ENCODE measurements around the gene PDGFC. TPM values are rescaled to one million over a fixed set of nuclear protein-coding genes. Genes with fewer than 3 reads are reported as not detected.

The PDGFC gene
- not detected for total RNA-seq

- no peak for DNase-seq
- H3K4me3 Mint-ChIP-seq, result no peak within 1 kb of the TSS
- CTCF ChIA-PET, result no interaction called here
- ATAC-seq, result peak; percentile 36
- no peak within 1 kb of the TSS for H3K27ac Mint-ChIP-seq
- H3K27me3 Mint-ChIP-seq, result peaks cover 44% of the 10 kb centered on the region
- no peaks in the 10 kb centered on the region for H3K9me3 Mint-ChIP-seq (ENCODE audit: low read depth)
- no peaks in the 10 kb centered on the region for H3K36me3 Mint-ChIP-seq
- peaks cover 5% of the 10 kb centered on the region for H3K4me1 Mint-ChIP-seq
These were observed at the start of gene PDGFC for GRCh38 chr4:156971676-156972378. Gene PDGFC (minus strand): TSS chr4:156971799. CDS start chr4:156970903, 896 bp downstream.

- DNase-seq, result no peak
- H3K27me3 Mint-ChIP-seq, result no peaks in the 10 kb centered on the region
- CTCF ChIA-PET, result no interaction called here
- H3K9me3 Mint-ChIP-seq (ENCODE audit: low read depth), result peaks cover 3% of the 10 kb centered on the region
- no peaks in the 10 kb centered on the region for H3K36me3 Mint-ChIP-seq
- H3K4me1 Mint-ChIP-seq, result no peaks in the 10 kb centered on the region
- H3K27ac Mint-ChIP-seq, result no peak overlapping the region
- ATAC-seq, result no peak
- H3K4me3 Mint-ChIP-seq, result no peak overlapping the region
These were observed 49.3 kb upstream of the PDGFC start for GRCh38 chr4:157020882-157021281.

- peaks cover 2% of the 10 kb centered on the region for H3K9me3 Mint-ChIP-seq (ENCODE audit: low read depth)
- CTCF ChIA-PET, result no interaction called here
- no peaks in the 10 kb centered on the region for H3K36me3 Mint-ChIP-seq
- H3K27ac Mint-ChIP-seq, result no peak overlapping the region
- no peak overlapping the region for H3K4me3 Mint-ChIP-seq
- no peaks in the 10 kb centered on the region for H3K27me3 Mint-ChIP-seq
- ATAC-seq, result no peak
- no peak for DNase-seq
- no peaks in the 10 kb centered on the region for H3K4me1 Mint-ChIP-seq
These were observed 47.4 kb upstream of the PDGFC start for GRCh38 chr4:157018920-157019490.

GRCh38 chr4:157014621-157015591, 43.3 kb upstream of the PDGFC start:
- ATAC-seq, result no peak
- Mint-ChIP-seq H3K9me3 (ENCODE audit: low read depth) (no peaks in the 10 kb centered on the region), H3K36me3 (no peaks in the 10 kb centered on the region), H3K27ac (no peak overlapping the region), H3K4me1 (no peaks in the 10 kb centered on the region), H3K4me3 (no peak overlapping the region), H3K27me3 (no peaks in the 10 kb centered on the region)
- no peak for DNase-seq
- CTCF ChIA-PET, result no interaction called here

- Mint-ChIP-seq H3K4me1 (no peaks in the 10 kb centered on the region), H3K27me3 (no peaks in the 10 kb centered on the region), H3K27ac (no peak overlapping the region), H3K9me3 (ENCODE audit: low read depth) (no peaks in the 10 kb centered on the region), H3K4me3 (no peak overlapping the region), H3K36me3 (no peaks in the 10 kb centered on the region)
- CTCF ChIA-PET, result no interaction called here
- DNase-seq (no peak), ATAC-seq (no peak)
These were observed 42.1 kb upstream of the PDGFC start for GRCh38 chr4:157013656-157014055.

- H3K27me3 Mint-ChIP-seq, result no peaks in the 10 kb centered on the region
- H3K27ac Mint-ChIP-seq, result no peak overlapping the region
- CTCF ChIA-PET, result no interaction called here
- H3K36me3 Mint-ChIP-seq, result no peaks in the 10 kb centered on the region
- H3K4me3 Mint-ChIP-seq, result no peak overlapping the region
- DNase-seq (no peak), ATAC-seq (no peak)
- no peaks in the 10 kb centered on the region for H3K4me1 Mint-ChIP-seq
- no peaks in the 10 kb centered on the region for H3K9me3 Mint-ChIP-seq (ENCODE audit: low read depth)
These were observed 41.2 kb upstream of the PDGFC start for GRCh38 chr4:157012781-157013180.

GRCh38 chr4:157012296-157012695, 40.7 kb upstream of the PDGFC start:
- CTCF ChIA-PET, result no interaction called here
- Mint-ChIP-seq H3K36me3 (no peaks in the 10 kb centered on the region), H3K4me3 (no peak overlapping the region), H3K27me3 (no peaks in the 10 kb centered on the region), H3K27ac (no peak overlapping the region), H3K4me1 (no peaks in the 10 kb centered on the region), H3K9me3 (ENCODE audit: low read depth) (no peaks in the 10 kb centered on the region)
- ATAC-seq (no peak), DNase-seq (no peak)

- Mint-ChIP-seq H3K4me1 (no peaks in the 10 kb centered on the region), H3K9me3 (ENCODE audit: low read depth) (no peaks in the 10 kb centered on the region), H3K4me3 (no peak overlapping the region), H3K27ac (no peak overlapping the region), H3K36me3 (no peaks in the 10 kb centered on the region), H3K27me3 (no peaks in the 10 kb centered on the region)
- DNase-seq (no peak), ATAC-seq (no peak)
- CTCF ChIA-PET, result no interaction called here
These were observed 39.0 kb upstream of the PDGFC start for GRCh38 chr4:157010630-157011029.

- Mint-ChIP-seq H3K36me3 (no peaks in the 10 kb centered on the region), H3K4me1 (no peaks in the 10 kb centered on the region), H3K4me3 (no peak overlapping the region), H3K9me3 (ENCODE audit: low read depth) (no peaks in the 10 kb centered on the region), H3K27me3 (no peaks in the 10 kb centered on the region), H3K27ac (no peak overlapping the region)
- no peak for ATAC-seq
- no peak for DNase-seq
- CTCF ChIA-PET, result no interaction called here
These were observed 34.2 kb upstream of the PDGFC start for GRCh38 chr4:157005831-157006230.

GRCh38 chr4:157005193-157005592, 33.6 kb upstream of the PDGFC start:
- no peaks in the 10 kb centered on the region for H3K9me3 Mint-ChIP-seq (ENCODE audit: low read depth)
- H3K4me1 Mint-ChIP-seq, result no peaks in the 10 kb centered on the region
- DNase-seq (no peak), ATAC-seq (no peak)
- CTCF ChIA-PET, result no interaction called here
- H3K36me3 Mint-ChIP-seq, result no peaks in the 10 kb centered on the region
- no peak overlapping the region for H3K27ac Mint-ChIP-seq
- H3K4me3 Mint-ChIP-seq, result no peak overlapping the region
- H3K27me3 Mint-ChIP-seq, result no peaks in the 10 kb centered on the region

GRCh38 chr4:157004279-157005161, 32.9 kb upstream of the PDGFC start:
- ATAC-seq (no peak), DNase-seq (no peak)
- Mint-ChIP-seq H3K27ac (no peak overlapping the region), H3K27me3 (no peaks in the 10 kb centered on the region), H3K36me3 (no peaks in the 10 kb centered on the region), H3K4me1 (no peaks in the 10 kb centered on the region), H3K4me3 (no peak overlapping the region), H3K9me3 (ENCODE audit: low read depth) (no peaks in the 10 kb centered on the region)
- CTCF ChIA-PET, result no interaction called here

GRCh38 chr4:156999175-156999517, 27.5 kb upstream of the PDGFC start:
- no peak for ATAC-seq
- no peaks in the 10 kb centered on the region for H3K36me3 Mint-ChIP-seq

GRCh38 chr4:156998500-156999174, 27.0 kb upstream of the PDGFC start:
- H3K27me3 Mint-ChIP-seq, result no peaks in the 10 kb centered on the region
- H3K27ac Mint-ChIP-seq, result no peak overlapping the region
- no peak for DNase-seq
- no peak overlapping the region for H3K4me3 Mint-ChIP-seq
- CTCF ChIA-PET, result no interaction called here
- ATAC-seq, result no peak
- no peaks in the 10 kb centered on the region for H3K4me1 Mint-ChIP-seq
- H3K9me3 Mint-ChIP-seq (ENCODE audit: low read depth), result peaks cover 2% of the 10 kb centered on the region
- no peaks in the 10 kb centered on the region for H3K36me3 Mint-ChIP-seq

More at GRCh38 chr4:156999175-156999517, 27.5 kb upstream of the PDGFC start:
- no peaks in the 10 kb centered on the region for H3K27me3 Mint-ChIP-seq
- H3K4me3 Mint-ChIP-seq, result no peak overlapping the region
- H3K9me3 Mint-ChIP-seq (ENCODE audit: low read depth), result peaks cover 2% of the 10 kb centered on the region
- DNase-seq, result no peak
- CTCF ChIA-PET, result no interaction called here
- no peaks in the 10 kb centered on the region for H3K4me1 Mint-ChIP-seq
- H3K27ac Mint-ChIP-seq, result no peak overlapping the region
